HepG2 (cell line): ENCODE data around the gene KRTAP23-1. TPM values are rescaled to one million over a fixed set of nuclear protein-coding genes. Genes with fewer than 3 reads are reported as not detected.

ENCODE experiments used
- ATAC-seq: fragments of 200-7000 bp; cut with Tn5 transposase; 3 replicates; pipeline ENCODE4 v1.9.1; 2020; ENCODE audit warnings: mild to moderate bottlenecking, moderate library complexity
- BruUV-seq: library from RNA; stranded (reverse); fragments of 400-500 nt; replicated peaks from 2 replicates; lab custom pipeline; 2021; lab: Mats Ljungman, UMichigan
- CTCF ChIA-PET: fragments of 300-600 bp; formaldehyde crosslinking; extraction: SDS; loops from one replicate; lab custom pipeline; 2021; ENCODE audit warnings: low total read pairs, inconsistent platforms, low intra/inter-chr PET ratio; lab: Yijun Ruan, JAX
- POLR2A ChIA-PET: fragments of 350-600 bp; sonication (Branson Sonifier 250); formaldehyde crosslinking; loops from one replicate; lab custom pipeline; 2020; ENCODE audit warnings: antibody characterized with exemption, inconsistent platforms; lab: Yijun Ruan, JAX
- DNase-seq: peaks from one replicate; pipeline ENCODE4 v3.0.0-alpha.2; 2015; ENCODE audit warnings: low spot score
- FAIRE-seq: peaks from 3 replicates; lab custom pipeline; 2011; peaks lifted over from hg19 to GRCh38; lab: Jason Lieb, UNC
- H2AFZ ChIP-seq: one replicate; pipeline ENCODE4 v1.6.1; 2011; ENCODE audit warnings: low read length, inconsistent platforms
- H3K27ac ChIP-seq: fragments of 300-600 bp; 3 replicates; pipeline ENCODE4 v1.8.0; 2011; ENCODE audit warnings: mixed run types, mild to moderate bottlenecking, mixed read lengths, low read length, inconsistent platforms; ENCODE audit not compliant: insufficient read depth; ENCODE audit errors: extremely low read length
- H3K27me3 ChIP-seq, 2 experiments: fragments of 200-600 bp in 1 of 2; 2 replicates in 1 of 2; 3 replicates in 1 of 2; pipeline versions ENCODE4 v1.6.0 to v1.8.0; 2011; ENCODE audit warnings: low read length in 2 of 2, mild to moderate bottlenecking in 2 of 2, moderate library complexity in 2 of 2, inconsistent platforms in 1 of 2; ENCODE audit not compliant: insufficient read depth in 2 of 2, control insufficient read depth in 1 of 2
- H3K36me3 ChIP-seq, 2 experiments: fragments of 200-600 bp in 1 of 2; replicated peaks in 1 of 2; 2 replicates in 1 of 2; 3 replicates in 1 of 2; pipeline versions ENCODE4 v1.5.1 to v1.8.0; 2011; ENCODE audit warnings: low read length in 2 of 2, inconsistent platforms in 1 of 2; ENCODE audit not compliant: insufficient read depth in 2 of 2, control insufficient read depth in 1 of 2
- H3K4me1 ChIP-seq: 2 replicates; pipeline ENCODE4 v1.5.1; 2012; ENCODE audit warnings: low read length, inconsistent platforms; ENCODE audit not compliant: insufficient read depth
- H3K4me2 ChIP-seq: 2 replicates; pipeline ENCODE4 v1.6.0; 2011; ENCODE audit warnings: low read depth, low read length, inconsistent platforms
- H3K4me3 ChIP-seq, 3 experiments: fragments of 200-600 bp in 1 of 3; sonication (generic), shearing (Covaris generic) in 1 of 3; replicated peaks in 1 of 3; 2 replicates each; pipeline ENCODE4 v1.5.1; 2011 to 2016; ENCODE audit warnings: low read length in 3 of 3, inconsistent platforms in 2 of 3, low read depth in 2 of 3, mild to moderate bottlenecking in 2 of 3, control low read depth in 1 of 3, mixed read lengths in 1 of 3; ENCODE audit not compliant: insufficient read depth in 1 of 3
- H3K79me2 ChIP-seq: one replicate; pipeline ENCODE4 v1.6.1; 2011; ENCODE audit warnings: low read length, inconsistent platforms; ENCODE audit not compliant: insufficient read depth
- H3K9ac ChIP-seq: 2 replicates; pipeline ENCODE4 v1.6.0; 2011; ENCODE audit warnings: mild to moderate bottlenecking, low read depth, low read length, inconsistent platforms; ENCODE audit not compliant: insufficient read depth
- H3K9me3 ChIP-seq: 2 replicates; pipeline ENCODE4 v1.5.1; 2012; ENCODE audit warnings: mild to moderate bottlenecking, low read length
- H4K20me1 ChIP-seq: 2 replicates; pipeline ENCODE4 v1.6.0; 2011; ENCODE audit warnings: inconsistent platforms, mild to moderate bottlenecking, low read length, moderate library complexity; ENCODE audit not compliant: insufficient read depth
- CREBL2 ChIP-seq: sonication (generic); formaldehyde crosslinking; IDR thresholded peaks from 2 replicates; pipeline ENCODE4 v1.8.1; 2023; ENCODE audit warnings: missing genetic modification reagents, mild to moderate bottlenecking, borderline replicate concordance
- CREM ChIP-seq, 2 experiments: sonication (generic) in 1 of 2; formaldehyde crosslinking in 1 of 2; IDR thresholded peaks; 2 replicates each; pipeline versions ENCODE4 v1.4.0 to v1.6.1; 2016 to 2020; ENCODE audit warnings: antibody characterized with exemption in 1 of 2, mild to moderate bottlenecking in 1 of 2, missing genetic modification reagents in 1 of 2
- GLI4 ChIP-seq: sonication (generic); formaldehyde crosslinking; IDR thresholded peaks from 2 replicates; pipeline ENCODE4 v1.5.1; 2020; ENCODE audit warnings: missing genetic modification reagents, mild to moderate bottlenecking, moderate library complexity, borderline replicate concordance
- KDM2A ChIP-seq: sonication (generic); formaldehyde crosslinking; IDR thresholded peaks from 2 replicates; pipeline ENCODE4 v1.4.0; 2020; ENCODE audit warnings: low read depth, missing genetic modification reagents, borderline replicate concordance
- KDM6A ChIP-seq: IDR thresholded peaks from 2 replicates; pipeline ENCODE4 v1.6.1; 2016; ENCODE audit warnings: low read depth
- KLF13 ChIP-seq: sonication (generic); formaldehyde crosslinking; IDR thresholded peaks from 2 replicates; pipeline ENCODE4 v1.4.0; 2020; ENCODE audit warnings: mild to moderate bottlenecking, missing genetic modification reagents
- NCOA1 ChIP-seq: sonication (generic); formaldehyde crosslinking; IDR thresholded peaks from 2 replicates; pipeline ENCODE4 v1.9.0; 2021; ENCODE audit warnings: missing genetic modification reagents
- NFKB2 ChIP-seq: sonication (generic); formaldehyde crosslinking; IDR thresholded peaks from 2 replicates; pipeline ENCODE4 v1.4.0; 2020; ENCODE audit warnings: missing genetic modification reagents, borderline replicate concordance
- PATZ1 ChIP-seq: sonication (generic); formaldehyde crosslinking; IDR thresholded peaks from 2 replicates; pipeline ENCODE4 v1.4.0; 2020; ENCODE audit warnings: missing genetic modification reagents
- PRDM10 ChIP-seq: sonication (generic); formaldehyde crosslinking; IDR thresholded peaks from 2 replicates; pipeline ENCODE4 v1.4.0; 2020; ENCODE audit warnings: low read depth, missing genetic modification reagents
- RFX5 ChIP-seq: IDR thresholded peaks from 2 replicates; pipeline ENCODE4 v1.6.1; 2011; ENCODE audit warnings: low read depth, low read length, improper control_type of control experiment
- TRIM24 ChIP-seq: sonication (generic); formaldehyde crosslinking; IDR thresholded peaks from 2 replicates; pipeline ENCODE4 v1.8.0; 2022; ENCODE audit warnings: mild to moderate bottlenecking, missing genetic modification reagents
- ZNF225 ChIP-seq: sonication (generic); formaldehyde crosslinking; IDR thresholded peaks from 2 replicates; pipeline ENCODE4 v1.4.0; 2020; ENCODE audit warnings: mild to moderate bottlenecking, missing genetic modification reagents
- ZNF501 ChIP-seq: sonication (generic); formaldehyde crosslinking; IDR thresholded peaks from 2 replicates; pipeline ENCODE4 v1.5.1; 2020; ENCODE audit warnings: mild to moderate bottlenecking, moderate library complexity, missing genetic modification reagents
- ZNF556 ChIP-seq: sonication (generic); formaldehyde crosslinking; IDR thresholded peaks from 2 replicates; pipeline ENCODE4 v1.4.0; 2020; ENCODE audit warnings: mild to moderate bottlenecking, missing genetic modification reagents, borderline replicate concordance
- ZNF792 ChIP-seq: IDR thresholded peaks from 2 replicates; pipeline ENCODE4 v1.6.1; 2016
- ZNF816 ChIP-seq: sonication (generic); formaldehyde crosslinking; IDR thresholded peaks from 2 replicates; pipeline ENCODE4 v1.8.0; 2022; ENCODE audit warnings: missing genetic modification reagents, mild to moderate bottlenecking, borderline replicate concordance
- WGBS: methylation state at CpG from one replicate; pipeline ENCODE4 v1.1.6; 2017; ENCODE audit warnings: low lambda C conversion rate; 5-methylcytosine and 5-hydroxymethylcytosine counted together
- in situ Hi-C: cut with HindIII; loops from 2 replicates; pipeline ENCODE4 v1.10.0; 2017; ENCODE audit warnings: low pct_unique_long_range_greater_than_20kb; ENCODE audit not compliant: extremely low pct_ligation_motif_present
- intact Hi-C: fragments of 100-400 bp; cut with micrococcal nuclease; formaldehyde crosslinking; loops from one replicate; pipeline ENCODE4 v1.10.0; 2022; ENCODE audit not compliant: unreplicated experiment
- polyA plus RNA-seq, 8 experiments: library from polyadenylated mRNA; depleted of rRNA in 3 of 8; stranded (reverse) in 7 of 8; unstranded in 1 of 8; fragments of >200 nt; fragmentation: Illumina TruSeq in 4 of 8; extraction: Trizol in 4 of 8; gene quantifications; 2 replicates each; pipeline versions ENCODE4 v1.2.1 to v1.2.3, GENCODE V29; 2011 to 2016; ENCODE audit warnings: low read depth in 4 of 8, missing spikeins in 1 of 8, mixed read lengths in 1 of 8; ENCODE audit not compliant: insufficient read depth in 1 of 8
- total RNA-seq, 5 experiments: library from RNA; depleted of rRNA; stranded (reverse); fragments of >200 nt; fragmentation: Illumina TruSeq; extraction: Trizol; gene quantifications; 2 replicates each; pipeline ENCODE4 v1.2.3, GENCODE V29; 2016; ENCODE audit warnings: low read depth in 1 of 5

The KRTAP23-1 gene
- total and polyA plus RNA-seq, 2 of the 13 experiments (the other 11 are each of a cell fraction or from before 2014, with no cell fraction given), result not detected

GRCh38 chr21:30382201-30382600 lies 33.8 kb upstream of the KRTAP23-1 start:
- no peaks in the 10 kb centered on the region for H3K79me2 ChIP-seq
- H3K4me1 ChIP-seq, result no peaks in the 10 kb centered on the region
- H3K36me3 ChIP-seq, result no peaks in the 10 kb centered on the region
- TF ChIP-seq PATZ1 (CRISPR knock-in tag) (no peak), GLI4 (CRISPR knock-in tag) (no peak), ZNF556 (CRISPR knock-in tag) (no peak), CREBL2 (no peak), KDM6A (CRISPR knock-in tag) (no peak), KDM2A (CRISPR knock-in tag) (no peak), PRDM10 (CRISPR knock-in tag) (no peak), ZNF792 (CRISPR knock-in tag) (no peak), NCOA1 (CRISPR knock-in tag) (no peak), RFX5 (no peak), KLF13 (CRISPR knock-in tag) (no peak), NFKB2 (CRISPR knock-in tag) (no peak), CREM (IDR thresholded peaks at IDR 0.05) (no peak), CREM (CRISPR knock-in tag; IDR thresholded peaks at IDR 0.05) (no peak), TRIM24 (CRISPR knock-in tag) (no peak), ZNF501 (no peak), ZNF225 (CRISPR knock-in tag) (no peak), ZNF816 (no peak)
- FAIRE-seq, result no peak
- H3K9me3 ChIP-seq, result peaks cover 92% of the 10 kb centered on the region
- H4K20me1 ChIP-seq, result no peaks in the 10 kb centered on the region
- H3K27ac ChIP-seq, result no peak overlapping the region
- WGBS, result 0% methylated on average over 1 of the region's 1 CpG
- no peaks in the 10 kb centered on the region for H3K27me3 ChIP-seq
- no peak overlapping the region for H3K4me2 ChIP-seq
- intact Hi-C loops (no loop called here), in situ Hi-C loops (no loop called here)
- DNase-seq, result no peak
- H3K4me3 ChIP-seq, result no peak overlapping the region
- ChIA-PET POLR2A (no interaction called here), CTCF (no interaction called here)
- BruUV-seq, result no TSS peak
- H3K9ac ChIP-seq, result no peak overlapping the region
- no peak overlapping the region for H2AFZ ChIP-seq
- no peak for ATAC-seq
